HG02981 (cell line): Measurements from ENCODE around the gene SULF2.

Experiments used
- ATAC-seq: cut with Tn5 transposase; IDR thresholded peaks from one replicate; pipeline ENCODE4 v1.9.1; 2021; ENCODE audit warnings: mild to moderate bottlenecking, moderate library complexity; ENCODE audit not compliant: unreplicated experiment

SULF2 gene

DNA sequence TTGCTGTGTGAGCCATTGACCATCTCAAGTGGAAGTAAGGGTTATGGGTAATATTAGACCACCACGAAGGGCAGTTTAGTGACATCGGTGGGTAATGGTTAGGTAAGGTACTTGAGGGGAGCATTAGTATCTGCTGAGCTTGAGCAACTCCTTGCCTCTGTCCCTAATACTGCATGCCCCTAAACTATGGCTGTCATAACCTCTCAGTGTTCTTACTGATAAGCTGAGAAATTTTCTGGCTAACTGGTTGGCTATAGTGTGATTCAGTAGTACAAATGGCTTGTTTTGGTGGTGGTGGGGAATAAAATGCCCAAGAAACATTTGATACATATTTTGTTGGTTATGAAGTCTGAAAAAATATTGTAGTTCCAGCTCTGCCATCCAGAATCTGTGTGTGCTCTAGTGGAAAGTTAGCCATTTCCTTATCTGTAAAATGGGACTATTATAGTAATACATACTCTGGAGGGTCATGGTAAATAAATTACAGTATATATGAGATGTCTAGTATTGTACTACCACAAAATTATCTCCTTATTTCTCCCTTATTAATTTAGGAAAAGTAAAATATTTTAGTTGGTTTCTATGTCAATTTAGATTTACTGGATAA, 170.5 kb downstream of the SULF2 start:
- ATAC-seq = no peak

- ATAC-seq = no peak
Measured at GRCh38 chr20:47612670-47613069, 172.6 kb downstream of the SULF2 start.

DNA sequence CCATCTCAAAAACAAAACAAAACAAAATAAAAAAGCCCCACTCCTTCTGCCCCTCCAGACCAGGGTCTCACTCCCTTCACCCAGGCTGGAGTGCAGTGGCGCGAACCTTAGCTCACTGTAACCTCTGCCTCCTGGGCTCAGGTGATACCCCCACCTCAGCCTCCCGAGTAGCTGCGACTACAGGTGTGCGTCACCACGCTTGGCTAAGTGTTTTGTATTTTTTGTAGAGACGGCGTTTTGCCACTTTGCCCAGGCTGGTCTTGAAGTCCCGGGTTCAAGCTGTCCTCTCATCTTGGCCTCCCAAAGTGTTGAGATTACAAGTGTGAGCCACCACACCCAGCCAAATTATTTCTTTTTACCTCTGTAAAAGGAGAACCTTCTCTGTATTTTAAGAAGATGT, 173.5 kb downstream of the SULF2 start:
- no peak for ATAC-seq

DNA sequence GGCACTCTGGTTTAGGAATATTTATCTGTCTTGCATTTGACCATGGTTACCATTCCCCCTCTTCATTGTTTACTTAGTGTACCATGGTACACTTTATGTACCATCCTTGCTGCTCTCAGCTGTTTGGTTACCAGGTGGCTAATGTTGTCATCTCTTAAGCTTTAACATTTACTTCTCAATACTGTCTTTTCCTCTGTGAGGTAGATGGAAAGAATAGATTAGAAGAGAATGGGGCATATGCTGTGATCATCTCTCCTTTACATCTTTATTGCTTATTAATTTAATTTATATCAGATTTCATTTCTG, 174.4 kb downstream of the SULF2 start:
- peak; percentile 36 for ATAC-seq

DNA sequence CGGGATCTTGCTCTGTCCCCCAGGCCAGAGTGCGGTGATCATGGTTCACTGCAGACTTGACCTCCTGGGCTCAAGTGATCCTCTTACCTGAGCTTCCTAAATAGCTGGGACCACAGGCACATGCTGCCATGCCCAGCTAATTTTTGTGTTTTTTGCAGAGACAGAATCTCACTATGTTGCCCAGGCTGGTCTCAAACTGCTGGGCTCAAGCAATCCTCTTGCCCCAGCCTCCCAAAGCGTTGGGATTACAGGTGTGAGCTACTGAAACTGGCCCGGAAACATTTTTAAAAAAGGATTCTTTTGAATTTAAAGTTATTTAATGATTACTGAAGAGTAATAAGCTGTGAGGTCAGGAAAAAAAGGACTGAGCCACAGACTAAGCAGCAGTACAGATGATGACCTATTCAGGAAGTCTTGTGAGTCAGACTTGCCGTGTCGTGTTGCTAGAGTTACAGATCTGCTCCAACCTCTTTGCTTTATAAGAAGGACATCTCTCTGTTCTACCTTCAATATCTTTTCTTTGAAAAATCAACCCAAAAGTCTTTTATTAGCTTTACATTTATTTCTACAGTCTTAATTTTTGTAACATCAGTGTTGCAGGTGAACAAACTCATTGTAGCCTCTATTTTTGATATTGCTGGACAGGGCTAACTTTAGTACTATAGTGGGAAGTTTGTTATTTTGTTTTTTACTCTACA, 174.9 kb downstream of the SULF2 start:
- peak; percentile 73 for ATAC-seq

DNA sequence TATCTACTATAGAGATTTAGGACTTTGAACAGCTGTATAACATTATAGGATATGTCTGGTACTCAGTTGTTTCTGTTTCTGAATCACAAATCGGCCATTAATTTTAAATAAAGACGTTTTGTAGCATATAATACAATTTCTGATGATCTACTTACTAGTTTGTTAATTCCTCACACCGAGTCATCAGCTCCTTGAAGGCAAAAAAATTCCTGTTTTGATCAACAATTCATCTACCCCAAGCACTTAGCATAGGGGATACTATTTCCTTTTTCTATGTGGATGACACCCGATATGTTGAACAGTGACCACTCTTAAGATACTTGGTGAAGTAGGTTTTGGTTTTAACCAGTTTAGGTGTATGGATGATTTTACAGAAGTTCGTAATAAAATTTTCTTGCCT, 176.3 kb downstream of the SULF2 start:
- ATAC-seq = no peak
